Fibroblast of lung (primary cell): Measurements from ENCODE around the gene SMARCAL1. TPM values are rescaled to one million over a fixed set of nuclear protein-coding genes. Genes with fewer than 3 reads are reported as not detected.

Experiments used
- DNase-seq, 2 donors: peaks; one replicate each; pipeline versions ENCODE4 v3.0.0 to v3.0.0-alpha.2; 2010; ENCODE audit warnings: low read depth in 2 of 2
- H2AFZ ChIP-seq: 2 replicates; pipeline ENCODE4 v1.5.1; 2012; ENCODE audit warnings: low read length, control low read depth, inconsistent platforms
- H3K27ac ChIP-seq: 2 replicates; pipeline ENCODE4 v1.5.1; 2011; ENCODE audit warnings: low read length, control low read depth; ENCODE audit not compliant: insufficient read depth
- H3K27me3 ChIP-seq: 2 replicates; pipeline ENCODE4 v1.5.1; 2011; ENCODE audit warnings: mild to moderate bottlenecking, low read length; ENCODE audit not compliant: control insufficient read depth, insufficient read depth
- H3K36me3 ChIP-seq: 2 replicates; pipeline ENCODE4 v1.5.1; 2011; ENCODE audit warnings: low read length; ENCODE audit not compliant: control insufficient read depth, insufficient read depth
- H3K4me1 ChIP-seq: 2 replicates; pipeline ENCODE4 v1.5.1; 2011; ENCODE audit warnings: low read length; ENCODE audit not compliant: control insufficient read depth, insufficient read depth; ENCODE audit errors: extremely low read depth
- H3K4me2 ChIP-seq: 2 replicates; pipeline ENCODE4 v1.5.1; 2011; ENCODE audit warnings: low read length, control low read depth; ENCODE audit not compliant: insufficient read depth; ENCODE audit errors: extremely low read depth
- H3K4me3 ChIP-seq, 4 experiments: fragments of 200-600 bp in 1 of 4; sonication (generic) in 1 of 4; replicated peaks in 1 of 4; 2 replicates each; pipeline ENCODE4 v1.5.1; 2011 to 2016; ENCODE audit warnings: low read length in 4 of 4, low read depth in 3 of 4, mild to moderate bottlenecking in 3 of 4, control low read depth in 2 of 4, inconsistent platforms in 1 of 4, mixed read lengths in 1 of 4; ENCODE audit not compliant: insufficient read depth in 1 of 4; ENCODE audit errors: control extremely low read depth in 1 of 4
- H3K79me2 ChIP-seq: 2 replicates; pipeline ENCODE4 v1.5.1; 2012; ENCODE audit warnings: mild to moderate bottlenecking, low read length, inconsistent platforms; ENCODE audit not compliant: control insufficient read depth, insufficient read depth
- H3K9ac ChIP-seq: 2 replicates; pipeline ENCODE4 v1.5.1; 2011; ENCODE audit warnings: mild to moderate bottlenecking, low read length, control low read depth; ENCODE audit not compliant: insufficient read depth
- H3K9me3 ChIP-seq: 2 replicates; pipeline ENCODE4 v1.5.1; 2012; ENCODE audit warnings: low read depth, low read length; ENCODE audit not compliant: control insufficient read depth, insufficient read depth
- H4K20me1 ChIP-seq: 2 replicates; pipeline ENCODE4 v1.5.1; 2011; ENCODE audit warnings: low read length; ENCODE audit not compliant: control insufficient read depth, insufficient read depth; ENCODE audit errors: extremely low read depth
- EZH2 ChIP-seq: IDR thresholded peaks from 2 replicates; pipeline ENCODE4 v1.5.1; 2012; ENCODE audit warnings: low read length, control low read depth, mild to moderate bottlenecking; ENCODE audit errors: missing control alignments
- polyA plus RNA-seq, 2 donors: library from polyadenylated mRNA; depleted of rRNA in 1 of 2; stranded (reverse) in 1 of 2; unstranded in 1 of 2; fragments of >200 nt; gene quantifications; 2 replicates each; pipeline ENCODE4 v1.2.1, GENCODE V29; 2011 to 2012; ENCODE audit warnings: missing spikeins in 1 of 2
- total RNA-seq: library from RNA; depleted of rRNA; stranded (reverse); fragments of >200 nt; gene quantifications from 2 replicates; pipeline ENCODE4 v1.2.1, GENCODE V29; 2014
- TF ChIP-seq, protein P1 (sequence below), 2 donors: IDR thresholded peaks in 1 of 2; conservative IDR thresholded peaks in 1 of 2; 1 replicate in 1 of 2; 2 replicates in 1 of 2; pipeline ENCODE4 v1.5.1; 2011 to 2012; ENCODE audit warnings: low read length in 2 of 2, control low read depth in 1 of 2, inconsistent platforms in 1 of 2, low read depth in 1 of 2, mild to moderate bottlenecking in 1 of 2

SMARCAL1 gene
- total and polyA plus RNA-seq, 2 donors (not counting 1 experiment from before 2014, with no cell fraction given), result 21.5 to 25.1 TPM

GRCh38 chr2:216478791-216479190 lies 66.5 kb downstream of the SMARCAL1 start:
- Histone ChIP-seq H3K4me3 (no peak overlapping the region), H4K20me1 (no peaks in the 10 kb centered on the region), H3K9ac (no peak overlapping the region), H3K27ac (no peak overlapping the region), H3K36me3 (peaks cover 13% of the 10 kb centered on the region), H3K4me2 (no peak overlapping the region), H3K79me2 (no peaks in the 10 kb centered on the region), H3K27me3 (no peaks in the 10 kb centered on the region), H3K4me1 (no peaks in the 10 kb centered on the region), H3K9me3 (no peaks in the 10 kb centered on the region), H2AFZ (no peak overlapping the region)
- no peak for DNase-seq
- TF ChIP-seq, protein P1, sequence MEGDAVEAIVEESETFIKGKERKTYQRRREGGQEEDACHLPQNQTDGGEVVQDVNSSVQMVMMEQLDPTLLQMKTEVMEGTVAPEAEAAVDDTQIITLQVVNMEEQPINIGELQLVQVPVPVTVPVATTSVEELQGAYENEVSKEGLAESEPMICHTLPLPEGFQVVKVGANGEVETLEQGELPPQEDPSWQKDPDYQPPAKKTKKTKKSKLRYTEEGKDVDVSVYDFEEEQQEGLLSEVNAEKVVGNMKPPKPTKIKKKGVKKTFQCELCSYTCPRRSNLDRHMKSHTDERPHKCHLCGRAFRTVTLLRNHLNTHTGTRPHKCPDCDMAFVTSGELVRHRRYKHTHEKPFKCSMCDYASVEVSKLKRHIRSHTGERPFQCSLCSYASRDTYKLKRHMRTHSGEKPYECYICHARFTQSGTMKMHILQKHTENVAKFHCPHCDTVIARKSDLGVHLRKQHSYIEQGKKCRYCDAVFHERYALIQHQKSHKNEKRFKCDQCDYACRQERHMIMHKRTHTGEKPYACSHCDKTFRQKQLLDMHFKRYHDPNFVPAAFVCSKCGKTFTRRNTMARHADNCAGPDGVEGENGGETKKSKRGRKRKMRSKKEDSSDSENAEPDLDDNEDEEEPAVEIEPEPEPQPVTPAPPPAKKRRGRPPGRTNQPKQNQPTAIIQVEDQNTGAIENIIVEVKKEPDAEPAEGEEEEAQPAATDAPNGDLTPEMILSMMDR (conservative IDR thresholded peaks at IDR 0.05 in 1 of 2, IDR thresholded peaks at IDR 0.05 in 1 of 2; ENCODE audit: low read depth in 1 of 2, low read length in 2 of 2), result no peak
- no peak for TF ChIP-seq EZH2

DNA sequence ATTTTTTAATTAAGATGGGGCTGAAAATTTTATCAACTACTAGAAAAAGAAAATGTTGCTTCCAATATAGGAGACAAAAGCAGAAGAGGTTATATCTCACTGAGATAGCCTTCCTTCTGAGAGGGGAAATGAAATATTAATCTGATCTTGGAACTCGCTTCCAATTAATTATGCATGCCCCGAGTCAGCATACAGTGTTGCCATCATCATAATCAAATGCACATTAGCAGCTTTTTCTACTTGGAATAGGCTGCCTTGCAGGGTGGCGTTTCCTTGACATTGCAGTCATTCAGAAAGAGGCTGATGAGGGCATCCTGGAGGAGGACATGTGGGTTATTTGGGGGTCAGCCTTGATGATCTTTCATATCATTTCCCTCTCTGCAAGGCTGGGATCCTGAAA lies 67.9 kb downstream of the SMARCAL1 start:
- Histone ChIP-seq H3K4me1 (no peaks in the 10 kb centered on the region), H3K27me3 (no peaks in the 10 kb centered on the region), H3K9ac (no peak overlapping the region), H2AFZ (no peak overlapping the region), H3K4me2 (no peak overlapping the region), H4K20me1 (no peaks in the 10 kb centered on the region), H3K79me2 (no peaks in the 10 kb centered on the region), H3K4me3 (no peak overlapping the region), H3K36me3 (peaks cover 13% of the 10 kb centered on the region), H3K27ac (no peak overlapping the region), H3K9me3 (no peaks in the 10 kb centered on the region)
- DNase-seq, result no peak
- TF ChIP-seq, protein P1 (conservative IDR thresholded peaks at IDR 0.05 in 1 of 2, IDR thresholded peaks at IDR 0.05 in 1 of 2; ENCODE audit: low read depth in 1 of 2, low read length in 2 of 2), result no peak
- TF ChIP-seq EZH2, result no peak

- Histone ChIP-seq H3K9ac (no peak overlapping the region), H3K27ac (no peak overlapping the region), H3K9me3 (no peaks in the 10 kb centered on the region), H3K4me1 (no peaks in the 10 kb centered on the region), H2AFZ (no peak overlapping the region), H4K20me1 (no peaks in the 10 kb centered on the region), H3K4me2 (no peak overlapping the region), H3K36me3 (peaks cover 7% of the 10 kb centered on the region), H3K27me3 (no peaks in the 10 kb centered on the region), H3K79me2 (no peaks in the 10 kb centered on the region), H3K4me3 (no peak overlapping the region)
- TF ChIP-seq, protein P1 (conservative IDR thresholded peaks at IDR 0.05 in 1 of 2, IDR thresholded peaks at IDR 0.05 in 1 of 2; ENCODE audit: low read depth in 1 of 2, low read length in 2 of 2), result no peak
- TF ChIP-seq EZH2, result no peak
- DNase-seq, result no peak
Measured at GRCh38 chr2:216482640-216483039, 70.4 kb downstream of the SMARCAL1 start.
